ENCODE results near the gene OSBPL5.

The OSBPL5 gene

DNA sequence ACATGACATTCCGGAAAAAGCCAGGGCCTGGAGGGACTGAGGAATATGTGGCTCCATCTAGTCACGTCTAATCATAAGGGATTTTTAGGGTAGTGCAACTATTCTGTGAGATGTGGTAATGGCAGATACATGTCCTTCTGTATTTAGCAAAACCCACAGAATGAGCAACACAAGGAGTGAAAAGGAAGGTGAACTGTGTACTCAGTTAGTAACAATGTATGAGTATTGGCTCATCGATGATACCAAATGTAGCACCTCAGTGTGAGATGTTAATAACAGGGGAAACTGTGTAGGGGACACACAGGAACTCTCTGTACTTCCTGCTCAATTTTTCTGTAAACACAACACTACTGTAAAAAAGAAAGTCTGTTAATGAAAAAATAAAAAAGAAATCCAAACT, 65.9 kb downstream of the OSBPL5 start:
- no peak for DNase-seq (ENCODE audit: low read depth in 2 of 2)

GRCh38 chr11:3096909-3097530, 68.1 kb downstream of the OSBPL5 start:
- DNase-seq (ENCODE audit: low read depth in 2 of 2): no peak

DNA sequence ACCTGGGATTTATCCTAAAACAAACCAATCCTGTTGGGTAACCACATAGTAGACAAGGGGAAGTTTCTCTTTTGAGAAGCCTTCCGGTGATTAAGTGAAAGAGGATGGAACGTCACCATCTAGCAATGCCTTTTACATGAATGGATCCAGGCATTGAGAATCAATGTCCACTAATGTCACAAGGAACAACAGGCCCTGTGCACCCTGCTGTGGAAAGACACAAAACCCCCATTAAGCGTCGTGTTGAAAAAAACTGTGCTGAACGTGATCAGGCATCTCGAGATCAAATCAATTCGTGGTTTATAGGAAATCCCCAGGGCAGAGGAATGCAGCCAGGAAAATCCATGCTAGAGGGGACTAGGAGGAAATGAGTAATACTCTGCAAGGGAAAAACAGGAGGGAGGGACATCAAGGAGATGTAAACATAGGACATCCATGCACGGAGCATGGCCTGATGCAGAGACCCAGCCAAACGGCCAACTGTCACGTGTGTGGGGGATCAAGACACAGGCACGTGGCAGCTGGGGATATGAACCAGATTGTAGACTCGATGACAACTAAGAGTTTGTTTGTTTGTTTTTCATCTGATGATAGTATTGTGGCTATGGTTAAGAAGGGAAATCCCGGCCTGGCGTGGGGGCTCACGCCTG, 69.3 kb downstream of the OSBPL5 start:
- DNase-seq (ENCODE audit: low read depth in 2 of 2): no peak

GRCh38 chr11:3094223-3094824, 70.8 kb downstream of the OSBPL5 start:
- DNase-seq (ENCODE audit: low read depth in 2 of 2): no peak

- DNase-seq (ENCODE audit: low read depth in 2 of 2): no peak
Measured at GRCh38 chr11:3093281-3094191, 71.6 kb downstream of the OSBPL5 start.

GRCh38 chr11:3092603-3093141, 72.4 kb downstream of the OSBPL5 start:
- DNase-seq (ENCODE audit: low read depth in 2 of 2): no peak

- DNase-seq (ENCODE audit: low read depth in 2 of 2): peak; percentile 45 to 48
Measured at GRCh38 chr11:3091846-3092602, 73.1 kb downstream of the OSBPL5 start.

DNA sequence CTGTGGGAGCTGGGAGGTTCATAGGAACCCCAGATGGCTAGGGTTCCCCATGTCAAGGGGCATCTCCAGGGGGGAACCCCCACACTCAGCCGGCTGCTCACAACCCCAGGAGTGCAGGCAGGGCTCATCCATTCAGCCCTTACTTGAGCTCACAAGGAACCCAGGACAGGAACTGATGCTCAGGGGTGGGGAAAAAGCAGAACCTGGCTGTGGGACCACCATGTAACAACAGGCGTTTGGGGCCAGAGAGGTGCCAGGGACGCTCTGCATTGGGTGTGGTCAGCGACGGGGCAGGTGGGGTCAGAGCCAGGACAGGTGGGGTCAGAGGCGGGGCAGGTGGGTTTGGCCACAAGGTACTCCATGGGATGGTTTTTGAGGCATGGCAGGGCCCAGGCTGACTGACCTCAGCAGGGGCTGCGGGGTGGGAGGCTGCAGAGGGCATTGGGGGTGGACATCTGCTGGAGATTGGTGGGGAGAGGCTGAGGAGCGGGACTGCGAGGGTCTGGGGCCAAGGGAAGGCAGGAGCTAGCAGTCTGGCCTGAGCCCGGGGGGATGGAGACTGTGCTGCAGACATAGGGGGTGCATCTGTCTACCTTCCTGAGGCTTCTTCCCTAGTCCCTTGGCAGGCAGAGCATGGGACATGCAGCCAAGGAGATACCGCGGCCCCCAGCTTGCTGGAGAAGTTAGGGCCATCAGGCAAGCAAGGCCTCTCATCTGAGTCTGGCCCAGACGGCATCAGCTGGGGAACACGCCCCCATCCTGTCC, 73.8 kb downstream of the OSBPL5 start:
- no peak for DNase-seq (ENCODE audit: low read depth in 2 of 2)

DNA sequence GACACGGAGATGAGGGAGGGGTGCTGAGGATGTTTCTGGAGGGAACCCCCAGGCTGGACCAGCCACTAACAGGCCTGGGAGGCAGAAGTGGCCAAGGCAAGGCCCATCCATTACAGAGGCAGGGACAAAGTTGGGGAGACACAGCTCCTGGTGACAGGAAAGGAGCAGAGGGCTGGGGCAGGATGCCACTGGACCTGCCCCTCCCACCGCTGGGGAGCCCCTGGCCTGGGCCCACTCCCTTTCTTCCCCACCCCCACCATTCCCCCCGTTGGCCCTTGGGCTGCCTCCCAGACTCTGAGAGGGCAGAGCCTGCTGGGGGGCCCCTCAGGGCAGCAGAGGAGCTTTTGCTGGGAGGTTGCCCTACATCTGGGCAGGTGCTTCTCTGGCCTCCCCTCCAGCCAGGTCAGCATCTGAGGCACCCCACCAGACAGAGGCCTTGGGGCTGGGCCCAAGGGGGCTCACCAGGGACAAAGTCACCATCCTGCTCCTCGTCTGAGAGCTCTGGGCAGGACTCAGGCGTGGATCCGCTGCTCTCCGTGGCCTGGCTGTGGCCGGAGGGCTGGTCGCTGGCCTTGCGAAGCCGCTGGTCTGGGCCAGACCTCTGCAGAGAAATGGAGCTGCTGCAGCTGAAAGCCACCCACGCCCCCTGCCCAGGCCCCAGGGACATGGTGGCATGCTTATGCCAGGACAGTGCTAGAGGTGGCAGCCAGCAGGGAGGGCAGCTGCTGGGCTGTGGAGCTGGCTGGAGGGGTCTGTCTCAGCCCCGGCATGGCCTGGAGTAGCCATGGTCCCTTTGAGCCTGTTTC, 74.8 kb downstream of the OSBPL5 start:
- no peak for DNase-seq (ENCODE audit: low read depth in 2 of 2)

GRCh38 chr11:3089236-3090061, 75.7 kb downstream of the OSBPL5 start:
- no peak for DNase-seq (ENCODE audit: low read depth in 2 of 2)

DNA sequence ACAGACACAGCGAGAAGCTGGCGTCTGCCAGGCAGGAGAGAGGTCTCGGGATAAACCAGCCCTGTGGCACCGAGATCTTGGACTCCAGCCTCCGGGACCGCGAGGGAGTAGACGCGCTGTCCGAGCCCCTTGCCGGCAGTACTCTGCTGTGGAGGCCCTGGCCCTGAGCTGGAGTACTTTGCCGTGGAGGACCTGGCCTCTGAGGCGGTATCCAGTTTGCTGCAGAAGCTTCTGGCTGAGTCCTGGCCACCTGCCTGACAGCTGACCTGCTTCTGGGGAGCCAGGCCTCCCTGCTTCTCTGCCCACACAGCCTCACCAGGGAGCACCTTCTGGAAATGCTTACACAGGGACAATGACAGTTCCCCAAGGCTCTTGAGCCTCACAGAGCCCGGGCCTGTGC, 76.3 kb downstream of the OSBPL5 start:
- no peak for DNase-seq (ENCODE audit: low read depth in 2 of 2)

DNA sequence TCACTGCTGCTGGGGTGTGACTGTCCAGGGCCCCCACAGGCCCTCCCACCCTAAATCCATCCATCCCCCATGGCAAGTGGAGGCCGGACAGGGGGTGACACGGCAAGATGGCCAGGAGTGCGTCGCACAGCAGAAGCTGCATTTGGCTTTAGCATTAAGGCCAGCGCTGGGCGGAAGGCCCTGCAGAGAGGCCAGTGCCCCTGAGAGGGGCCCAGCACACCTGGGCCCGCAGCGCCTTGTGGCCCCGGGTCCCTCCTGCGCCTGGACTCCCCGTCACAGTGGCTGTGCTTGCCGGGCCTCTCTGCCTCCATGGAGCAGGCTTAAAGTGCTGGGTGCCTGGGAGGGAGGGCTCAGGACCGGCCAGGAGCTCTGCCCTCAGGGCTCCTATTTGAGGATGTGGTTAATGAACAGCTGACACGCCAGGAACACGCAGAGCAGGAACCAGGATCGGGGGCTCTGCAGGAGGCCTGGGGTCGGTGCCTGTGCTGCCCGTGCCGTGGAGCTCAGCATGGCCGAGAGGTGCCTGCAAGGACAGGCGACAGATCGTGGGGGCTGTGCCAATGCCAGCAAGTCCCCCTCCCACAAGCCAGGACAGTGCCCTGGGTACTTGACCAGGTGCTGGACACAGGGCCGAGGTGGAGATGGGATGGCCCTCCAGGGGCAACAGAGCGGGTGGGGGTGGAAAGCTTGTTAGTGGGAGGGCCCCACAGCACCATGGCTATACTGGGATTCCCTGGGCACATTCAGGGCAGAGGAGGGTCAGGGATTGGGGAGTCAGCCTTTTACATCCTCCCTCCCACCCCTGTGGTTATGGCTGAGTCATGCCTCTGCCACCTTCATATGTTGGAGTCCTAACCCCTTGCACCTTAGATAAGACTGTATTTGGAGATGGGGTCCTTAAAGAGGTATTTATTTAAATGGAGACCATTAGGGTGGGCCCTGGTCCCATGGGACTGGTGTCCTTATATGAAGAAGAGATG, 77.0 kb downstream of the OSBPL5 start:
- DNase-seq (ENCODE audit: low read depth in 2 of 2): no peak

GRCh38 chr11:3087373-3087772, 77.7 kb downstream of the OSBPL5 start:
- DNase-seq (ENCODE audit: low read depth in 2 of 2): no peak

DNA sequence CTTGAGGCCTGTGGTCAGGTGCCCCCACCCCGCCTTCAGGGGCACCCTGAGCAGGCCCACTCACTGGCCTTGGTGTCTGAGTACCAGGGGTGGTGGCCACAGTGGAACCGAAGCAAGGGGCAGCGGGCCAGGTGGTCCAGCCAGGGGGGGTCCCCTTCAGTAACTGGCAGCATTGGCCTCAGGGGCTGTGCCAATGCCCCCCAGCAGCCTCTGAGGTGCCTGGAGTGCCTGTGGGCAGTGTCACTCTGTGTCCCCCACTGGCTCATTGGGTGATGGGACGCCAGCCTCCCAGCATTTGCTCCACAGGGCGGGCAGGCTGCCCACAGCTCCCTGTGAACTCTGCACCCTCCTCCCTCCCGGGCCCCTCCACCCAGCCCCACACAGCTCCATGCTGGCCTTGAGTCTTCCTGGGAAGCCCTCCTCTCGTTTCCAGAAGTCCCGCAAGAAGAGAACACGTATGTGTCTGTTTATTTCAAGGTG, 78.4 kb downstream of the OSBPL5 start:
- no peak for DNase-seq (ENCODE audit: low read depth in 2 of 2)

GRCh38 chr11:3086114-3086513, 79.0 kb downstream of the OSBPL5 start:
- no peak for DNase-seq (ENCODE audit: low read depth in 2 of 2)

GRCh38 chr11:3085052-3085451, 80.1 kb downstream of the OSBPL5 start:
- DNase-seq (ENCODE audit: low read depth in 2 of 2): no peak

DNA sequence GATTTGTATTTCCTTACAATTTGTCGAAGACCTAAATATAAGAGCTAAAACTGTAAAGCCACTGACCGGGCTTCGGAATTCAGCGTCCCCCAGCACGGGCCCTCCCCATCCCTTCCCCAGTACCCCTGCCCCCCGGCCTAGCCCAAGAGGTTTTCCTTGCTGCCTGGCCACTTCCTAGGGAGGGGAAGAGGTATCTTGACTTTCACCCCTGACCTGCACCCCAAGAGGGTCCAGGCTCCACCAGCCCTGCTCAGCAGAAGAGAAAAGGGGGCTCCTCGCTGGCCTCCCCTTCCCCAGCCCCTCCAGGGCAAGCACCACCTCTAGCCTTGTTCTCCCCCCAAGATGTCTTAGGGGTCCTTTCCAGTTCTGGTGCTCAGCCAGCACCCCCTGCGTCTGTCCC, 81.8 kb downstream of the OSBPL5 start:
- DNase-seq (ENCODE audit: low read depth in 2 of 2): no peak

DNA sequence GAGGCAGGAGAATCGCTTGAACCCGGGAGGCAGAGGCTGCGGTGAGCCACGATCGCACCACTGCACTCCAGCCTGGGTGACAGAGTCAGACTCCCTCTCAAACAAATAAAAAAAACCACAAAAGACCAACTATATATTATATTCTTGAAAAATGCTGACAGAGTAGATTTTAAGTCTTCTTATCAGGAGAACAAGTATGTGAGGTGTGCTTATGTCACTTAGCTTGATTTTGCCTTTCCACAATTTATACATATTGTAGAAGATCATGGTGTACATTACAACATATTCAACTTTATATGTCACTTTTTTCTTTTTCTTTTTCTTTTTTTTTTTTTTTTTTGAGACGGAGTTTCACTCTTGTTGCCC, 83.7 kb downstream of the OSBPL5 start:
- DNase-seq (ENCODE audit: low read depth in 2 of 2): no peak
